Natural killer cell treated with Interleukin-12 subunit alpha and Interleukin-12 subunit beta and Interleukin-15 and Interleukin-18, amount 100 ng/mL, for 72 hours (primary cell): ENCODE data around the gene SARS1. TPM values are rescaled to one million over a fixed set of nuclear protein-coding genes. Genes with fewer than 3 reads are reported as not detected.
"Not testable (repeated sequence)": the region's sequence is repeated elsewhere in the genome, so short reads cannot be mapped to it uniquely, and the experiment has no call there.

Source experiments
- ATAC-seq, 2 donors: fragments of 150-1000 bp; cut with Tn5 transposase in 1 of 2; sonication (Bioruptor Pico), chemical (Tn5 transposase) in 1 of 2; 2 replicates each; pipeline ENCODE4 v1.10.0; 2021
- DNase-seq: peaks from one replicate; pipeline ENCODE4 v3.0.0; 2022; ENCODE audit warnings: low spot score
- H3K27ac Mint-ChIP-seq, 2 donors: 1 replicate in 1 of 2; 2 replicates in 1 of 2; pipeline ENCODE4 v1.8.0; 2022; ENCODE audit warnings: mixed read lengths in 2 of 2, mild to moderate bottlenecking in 1 of 2, moderate library complexity in 1 of 2
- H3K27me3 Mint-ChIP-seq, 2 donors: 1 replicate in 1 of 2; 2 replicates in 1 of 2; pipeline ENCODE4 v1.8.0; 2022; ENCODE audit warnings: mixed read lengths in 2 of 2
- H3K36me3 Mint-ChIP-seq: one replicate; pipeline ENCODE4 v1.8.0; 2022; ENCODE audit warnings: mixed read lengths
- H3K4me1 Mint-ChIP-seq, 2 donors: 1 replicate in 1 of 2; 2 replicates in 1 of 2; pipeline ENCODE4 v1.8.0; 2022; ENCODE audit warnings: low read depth in 2 of 2, mixed read lengths in 2 of 2, mild to moderate bottlenecking in 1 of 2
- H3K4me3 Mint-ChIP-seq: one replicate; pipeline ENCODE4 v1.8.0; 2022; ENCODE audit warnings: mixed read lengths
- H3K9me3 Mint-ChIP-seq: 2 replicates; pipeline ENCODE4 v1.8.0; 2022; ENCODE audit warnings: mixed read lengths
- total RNA-seq, 2 donors: library from RNA; stranded (reverse); gene quantifications; one replicate each; pipeline ENCODE4 v1.2.3, GENCODE V29; 2022

Gene SARS1
- total RNA-seq, 2 donors from 2014 or later: 178 to 205 TPM

- no peak for DNase-seq
- ATAC-seq: peak in 1 of 2 donors; percentile 51
- Mint-ChIP-seq H3K4me3 (no peak overlapping the region), H3K27me3 (peaks cover 0 to 3% of the 10 kb centered on the region in 2 donors), H3K27ac (peak overlapping the region in 1 of 2 donors; percentile 70), H3K36me3 (no peaks in the 10 kb centered on the region), H3K4me1 (peaks cover 11 to 12% of the 10 kb centered on the region in 2 donors), H3K9me3 (no peaks in the 10 kb centered on the region)
These were observed 14.0 kb upstream of the SARS1 start for GRCh38 chr1:109199710-109200109.

- peaks cover 11 to 12% of the 10 kb centered on the region in 2 donors for H3K4me1 Mint-ChIP-seq
- no peaks in the 10 kb centered on the region for H3K9me3 Mint-ChIP-seq
- H3K27ac Mint-ChIP-seq: no peak overlapping the region
- ATAC-seq (peak; percentile 43 to 69), DNase-seq (no peak)
- no peak overlapping the region for H3K4me3 Mint-ChIP-seq
- H3K36me3 Mint-ChIP-seq: no peaks in the 10 kb centered on the region
- peaks cover 0 to 3% of the 10 kb centered on the region in 2 donors for H3K27me3 Mint-ChIP-seq
These were observed 12.5 kb upstream of the SARS1 start for GRCh38 chr1:109201123-109201703.

- H3K4me1 Mint-ChIP-seq: peaks cover 6% of the 10 kb centered on the region in 2 donors
- H3K4me3 Mint-ChIP-seq: no peak overlapping the region
- no peak for DNase-seq
- no peak overlapping the region for H3K27ac Mint-ChIP-seq
- H3K27me3 Mint-ChIP-seq: peaks cover 4 to 7% of the 10 kb centered on the region in 2 donors
- no peaks in the 10 kb centered on the region for H3K36me3 Mint-ChIP-seq
- H3K9me3 Mint-ChIP-seq: no peaks in the 10 kb centered on the region
- ATAC-seq: no peak
These were observed 9.2 kb upstream of the SARS1 start for GRCh38 chr1:109204484-109204883.

- Mint-ChIP-seq H3K4me3 (no peak overlapping the region), H3K9me3 (no peaks in the 10 kb centered on the region), H3K27me3 (peaks cover 5 to 9% of the 10 kb centered on the region in 2 donors), H3K4me1 (no peaks in the 10 kb centered on the region), H3K36me3 (no peaks in the 10 kb centered on the region), H3K27ac (no peak overlapping the region)
- DNase-seq: no peak
- ATAC-seq: no peak
These were observed 7.4 kb upstream of the SARS1 start for GRCh38 chr1:109206339-109206738.

GRCh38 chr1:109207467-109208103, 6.1 kb upstream of the SARS1 start:
- Mint-ChIP-seq H3K27ac (no peak overlapping the region), H3K9me3 (no peaks in the 10 kb centered on the region), H3K27me3 (peaks cover 5 to 9% of the 10 kb centered on the region in 2 donors), H3K36me3 (no peaks in the 10 kb centered on the region), H3K4me3 (no peak overlapping the region), H3K4me1 (no peaks in the 10 kb centered on the region)
- DNase-seq (no peak), ATAC-seq (no peak)

GRCh38 chr1:109208394-109208793, 5.3 kb upstream of the SARS1 start:
- H3K9me3 Mint-ChIP-seq: no peaks in the 10 kb centered on the region
- no peak for ATAC-seq
- peaks cover 5 to 9% of the 10 kb centered on the region in 2 donors for H3K27me3 Mint-ChIP-seq
- H3K4me1 Mint-ChIP-seq: no peaks in the 10 kb centered on the region
- H3K27ac Mint-ChIP-seq: no peak overlapping the region
- no peak overlapping the region for H3K4me3 Mint-ChIP-seq
- no peak for DNase-seq
- no peaks in the 10 kb centered on the region for H3K36me3 Mint-ChIP-seq

GRCh38 chr1:109208836-109209463, 4.8 kb upstream of the SARS1 start:
- H3K27ac Mint-ChIP-seq: no peak overlapping the region

GRCh38 chr1:109210058-109210457, 3.7 kb upstream of the SARS1 start:
- no peak overlapping the region for H3K4me3 Mint-ChIP-seq
- no peaks in the 10 kb centered on the region for H3K9me3 Mint-ChIP-seq

More at GRCh38 chr1:109208836-109209463, 4.8 kb upstream of the SARS1 start:
- H3K4me1 Mint-ChIP-seq: no peaks in the 10 kb centered on the region
- no peak overlapping the region for H3K4me3 Mint-ChIP-seq
- DNase-seq (no peak), ATAC-seq (no peak)
- H3K27me3 Mint-ChIP-seq: peaks cover 5 to 9% of the 10 kb centered on the region in 2 donors
- no peaks in the 10 kb centered on the region for H3K36me3 Mint-ChIP-seq
- H3K9me3 Mint-ChIP-seq: no peaks in the 10 kb centered on the region

GRCh38 chr1:109213345-109213823, 334 bp upstream of the SARS1 start:
- Mint-ChIP-seq H3K36me3 (peaks cover 19% of the 10 kb centered on the region), H3K27me3 (peaks cover 5 to 9% of the 10 kb centered on the region in 2 donors), H3K4me3 (peak overlapping the region; percentile 93), H3K27ac (peak overlapping the region; percentile 87 to 99), H3K4me1 (peaks cover 25 to 26% of the 10 kb centered on the region in 2 donors), H3K9me3 (no peaks in the 10 kb centered on the region)
- no peak for DNase-seq
- no peak for ATAC-seq

More at GRCh38 chr1:109210058-109210457, 3.7 kb upstream of the SARS1 start:
- DNase-seq (no peak), ATAC-seq (no peak)
- H3K4me1 Mint-ChIP-seq: peaks cover 7% of the 10 kb centered on the region in 2 donors
- peaks cover 6% of the 10 kb centered on the region for H3K36me3 Mint-ChIP-seq
- H3K27me3 Mint-ChIP-seq: peaks cover 5 to 9% of the 10 kb centered on the region in 2 donors
- H3K27ac Mint-ChIP-seq: no peak overlapping the region

- DNase-seq (no peak), ATAC-seq (peak; percentile 47 to 66)
- H3K4me1 Mint-ChIP-seq: peaks cover 29 to 30% of the 10 kb centered on the region in 2 donors
- H3K27me3 Mint-ChIP-seq: peaks cover 0 to under 1% of the 10 kb centered on the region in 2 donors
- H3K36me3 Mint-ChIP-seq: peaks cover 24% of the 10 kb centered on the region
- H3K9me3 Mint-ChIP-seq: no peaks in the 10 kb centered on the region
- peak overlapping the region; percentile 93 for H3K4me3 Mint-ChIP-seq
- peak overlapping the region; percentile 87 to 99 for H3K27ac Mint-ChIP-seq
These were observed 1.2 kb downstream of the SARS1 start for GRCh38 chr1:109214695-109215623.

GRCh38 chr1:109216662-109217061, 2.9 kb downstream of the SARS1 start:
- Mint-ChIP-seq H3K36me3 (peaks cover 24% of the 10 kb centered on the region), H3K4me3 (peak overlapping the region; percentile 93), H3K4me1 (peaks cover 30 to 32% of the 10 kb centered on the region in 2 donors), H3K27ac (peak overlapping the region; percentile 87 to 99), H3K27me3 (no peaks in the 10 kb centered on the region), H3K9me3 (no peaks in the 10 kb centered on the region)
- ATAC-seq (no peak), DNase-seq (no peak)

- Mint-ChIP-seq H3K4me1 (peaks cover 30 to 35% of the 10 kb centered on the region in 2 donors), H3K9me3 (no peaks in the 10 kb centered on the region), H3K4me3 (peak overlapping the region; percentile 8), H3K27ac (no peak overlapping the region), H3K36me3 (peaks cover 24% of the 10 kb centered on the region), H3K27me3 (no peaks in the 10 kb centered on the region)
- ATAC-seq (no peak), DNase-seq (no peak)
These were observed 4.8 kb downstream of the SARS1 start for GRCh38 chr1:109218516-109218915.

- not testable (repeated sequence) for ATAC-seq, H3K9me3 Mint-ChIP-seq, H3K27me3 Mint-ChIP-seq, H3K27ac Mint-ChIP-seq, H3K4me3 Mint-ChIP-seq, DNase-seq
- Mint-ChIP-seq H3K36me3 (peaks cover 22% of the 10 kb centered on the region), H3K4me1 (peaks cover 27 to 31% of the 10 kb centered on the region in 2 donors)
These were observed 7.5 kb downstream of the SARS1 start for GRCh38 chr1:109221201-109221600.
